ENCODE data around the gene DIO3.
"Not testable (repeated sequence)": the region's sequence is repeated elsewhere in the genome, so short reads cannot be mapped to it uniquely, and the experiment has no call there.

The DIO3 gene

GRCh38 chr14:101559624-101560533, 1.4 kb upstream of the DIO3 start:
- no peak for DNase-seq

DNA sequence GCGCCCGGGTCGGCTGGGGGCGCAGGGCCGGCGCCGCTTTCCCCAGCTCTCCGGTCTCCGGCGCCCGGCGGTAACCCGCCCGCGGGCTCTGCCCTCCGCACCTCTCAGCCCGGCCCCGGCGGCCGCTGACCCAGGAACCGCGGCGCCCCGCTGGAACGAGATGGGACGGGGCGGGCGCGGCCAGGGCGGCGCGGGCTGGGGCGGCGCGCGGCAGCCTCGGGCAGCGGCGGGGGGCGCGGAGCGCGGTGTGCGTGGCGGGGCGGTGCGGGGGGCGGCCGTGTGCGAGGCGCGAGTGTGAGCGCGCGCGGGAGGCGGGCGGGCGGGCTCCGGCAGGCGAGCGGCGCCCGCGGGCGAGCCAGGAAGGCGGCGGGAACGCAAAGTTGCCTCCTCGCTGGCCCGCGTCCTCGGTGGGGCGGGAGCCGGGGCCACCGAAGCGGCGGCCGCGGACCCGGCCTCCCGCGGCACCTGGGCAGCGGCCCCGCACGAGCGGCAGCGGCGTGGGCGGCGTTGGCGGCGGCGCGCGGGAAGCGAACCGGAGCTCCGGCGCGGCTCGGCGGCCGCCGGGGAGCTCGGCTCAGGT, 671 bp upstream of the DIO3 start:
- no peak for DNase-seq

- DNase-seq: no peak
Measured at GRCh38 chr14:101561897-101562490, 699 bp downstream of the DIO3 start.

- DNase-seq: no peak
Measured at GRCh38 chr14:101562659-101563351, 1.5 kb downstream of the DIO3 start.

DNA sequence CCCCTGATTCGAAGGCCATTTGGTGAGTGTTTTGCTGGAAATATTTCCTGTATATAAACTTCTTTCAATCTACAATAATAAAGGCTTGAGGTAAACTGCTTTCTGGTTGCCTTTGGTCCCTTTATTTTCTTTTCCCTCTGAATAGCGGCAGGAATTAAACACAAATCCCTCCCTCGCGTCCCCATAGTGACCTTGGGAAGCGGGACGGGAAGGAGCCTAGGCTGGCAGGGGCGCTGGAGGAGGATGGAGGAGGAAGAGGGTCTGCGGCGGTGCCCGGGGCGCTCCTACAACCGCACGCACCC, 2.0 kb downstream of the DIO3 start:
- no peak for DNase-seq

GRCh38 chr14:101563654-101564443, 2.6 kb downstream of the DIO3 start:
- DNase-seq: no peak

DNA sequence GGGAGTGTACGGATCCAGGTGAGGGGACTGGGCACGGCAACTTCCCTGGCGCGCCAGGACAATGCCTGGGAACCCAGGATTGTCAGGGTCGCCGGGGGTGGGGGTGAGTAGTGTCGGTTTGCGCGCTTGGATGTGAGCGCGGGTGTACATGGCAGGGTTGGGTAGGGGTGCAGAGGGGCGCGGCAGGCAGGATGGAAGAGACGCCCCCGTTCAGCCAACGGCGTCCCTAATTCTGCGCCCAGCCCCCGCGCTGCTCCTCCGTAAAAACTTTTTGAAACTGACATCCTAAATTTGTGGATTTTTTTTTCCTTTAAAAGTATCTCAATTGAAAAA, 3.1 kb downstream of the DIO3 start:
- DNase-seq: no peak

- no peak for DNase-seq
Measured at GRCh38 chr14:101564819-101565698, 3.8 kb downstream of the DIO3 start.

GRCh38 chr14:101567252-101567651, 6.0 kb downstream of the DIO3 start:
- DNase-seq: no peak

- DNase-seq: no peak
Measured at GRCh38 chr14:101571004-101571403, 9.7 kb downstream of the DIO3 start.

DNA sequence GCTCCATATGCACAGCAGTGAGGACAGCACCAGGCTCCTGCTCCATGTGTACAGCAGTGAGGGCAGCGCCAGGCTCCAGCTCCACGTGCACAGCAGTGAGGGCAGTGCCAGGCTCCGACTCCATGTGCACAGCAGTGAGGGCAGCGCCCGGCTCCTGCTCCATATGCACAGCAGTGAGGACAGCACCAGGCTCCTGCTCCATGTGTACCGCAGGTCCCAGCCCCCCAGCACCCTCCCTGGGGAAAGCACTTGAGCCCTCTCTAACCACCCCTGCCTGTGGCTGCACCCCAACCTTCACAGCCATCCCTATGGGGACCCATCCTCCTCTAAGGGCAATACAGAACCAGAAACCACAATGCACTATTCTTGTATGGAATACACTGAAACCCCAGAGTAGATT, 11.2 kb downstream of the DIO3 start:
- DNase-seq: not testable (repeated sequence)

- DNase-seq: no peak
Measured at GRCh38 chr14:101573289-101573688, 12.0 kb downstream of the DIO3 start.

DNA sequence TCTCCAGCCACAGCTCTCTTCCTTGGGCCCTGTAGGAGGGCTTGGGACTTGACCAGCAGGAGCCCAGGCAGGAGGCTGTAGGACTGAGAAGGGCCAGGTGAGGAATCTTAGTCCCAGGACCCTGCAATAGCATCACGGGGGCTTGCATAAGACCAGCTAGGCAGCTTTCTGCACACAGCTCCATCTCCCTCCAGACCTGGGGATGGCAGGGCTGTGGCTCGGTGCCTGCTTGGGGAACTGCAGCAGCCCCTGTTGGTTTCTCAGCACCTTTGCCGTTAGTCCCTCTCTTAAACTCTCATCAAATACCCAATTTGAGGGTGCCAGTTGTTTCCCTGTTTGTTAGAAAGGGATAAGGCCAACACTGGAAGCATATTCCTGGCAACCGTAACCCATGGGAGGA, 14.3 kb downstream of the DIO3 start:
- DNase-seq: no peak

DNA sequence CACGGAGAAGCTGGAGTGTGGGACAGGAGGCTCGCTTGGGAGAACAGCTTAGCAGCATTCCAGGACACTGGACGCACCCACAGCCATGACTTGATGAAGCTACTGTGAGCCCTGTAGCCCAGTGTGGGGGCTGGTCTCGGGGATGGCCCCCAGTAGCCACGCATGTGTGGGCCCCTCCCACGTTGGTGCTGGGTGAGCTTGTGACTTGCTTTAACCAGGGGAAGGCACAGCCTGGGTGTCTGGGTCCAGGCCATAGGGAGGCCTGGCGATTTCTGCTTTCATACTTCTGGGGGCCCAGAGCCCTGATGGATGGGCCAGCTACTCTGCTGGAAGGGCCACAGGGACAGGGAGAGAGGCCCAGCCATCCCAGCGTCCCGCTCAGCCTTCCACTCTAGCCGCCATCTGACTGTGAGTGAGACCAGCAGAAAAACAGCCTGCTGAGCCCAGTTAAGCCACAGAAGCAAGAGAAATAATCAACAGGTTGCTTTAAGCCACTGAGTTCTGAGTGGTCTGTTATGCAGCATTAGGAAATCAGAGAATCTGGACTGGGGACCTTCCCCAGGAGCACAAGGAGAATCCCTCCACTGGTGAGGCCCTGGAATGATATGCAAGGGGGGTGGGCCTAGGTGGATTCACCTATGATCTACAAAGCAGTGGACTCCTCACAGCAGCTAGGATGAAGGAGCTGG, 16.1 kb downstream of the DIO3 start:
- DNase-seq: no peak

GRCh38 chr14:101578489-101578888, 17.2 kb downstream of the DIO3 start:
- no peak for DNase-seq

DNA sequence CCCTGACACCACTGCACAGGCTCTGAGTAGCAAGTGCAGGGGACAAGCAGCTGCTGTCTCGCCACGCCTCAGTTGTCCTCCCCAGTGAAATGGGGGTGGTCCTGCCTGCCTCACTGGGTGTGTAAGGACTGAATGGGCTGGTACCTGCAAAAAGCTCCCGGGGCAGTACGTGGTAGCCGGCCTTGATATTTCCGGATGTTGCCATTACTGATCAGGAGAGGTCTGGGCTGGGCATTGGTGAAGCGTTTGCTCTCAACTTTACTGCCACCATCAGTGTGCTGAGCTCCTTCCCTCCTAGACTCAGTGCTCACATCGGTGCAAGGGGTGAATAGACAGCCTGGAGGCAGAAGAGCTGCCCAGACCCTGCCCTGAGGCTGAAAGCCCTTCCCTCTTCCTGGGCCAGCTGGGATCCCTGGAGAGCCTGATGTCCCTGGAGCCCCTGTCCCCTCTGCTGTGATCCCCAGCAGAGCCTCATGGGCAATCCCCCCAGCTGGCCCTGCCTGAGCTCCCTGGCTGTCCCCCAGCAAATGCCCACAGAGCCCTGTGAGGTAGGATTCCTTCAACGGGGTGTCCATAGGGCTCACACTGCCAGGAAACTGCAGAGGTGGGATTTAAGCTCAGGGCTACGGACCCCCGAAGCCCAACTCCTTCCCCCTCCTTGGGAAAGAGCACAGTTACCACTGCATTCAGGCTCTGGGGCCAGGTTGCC, 18.2 kb downstream of the DIO3 start:
- DNase-seq: no peak

DNA sequence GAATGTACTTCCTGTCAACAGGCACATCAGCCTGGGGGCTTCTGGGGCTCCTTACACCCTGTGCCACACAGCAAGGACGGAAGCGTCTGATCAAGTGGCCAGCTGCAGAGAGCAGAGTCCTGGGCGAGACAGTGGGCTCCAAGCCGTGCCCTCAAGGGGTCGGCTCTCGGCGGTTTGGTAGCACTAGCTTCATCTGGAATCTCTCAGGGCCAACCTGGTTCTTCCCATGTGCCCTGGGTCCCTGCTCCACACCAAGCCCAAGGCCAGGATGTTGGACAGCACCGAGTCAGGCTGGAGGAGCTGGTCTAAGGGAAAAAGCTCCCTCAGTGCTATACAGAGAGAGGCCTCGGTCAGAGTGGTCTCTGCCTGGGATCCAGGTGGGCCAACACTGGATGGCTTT, 20.5 kb downstream of the DIO3 start:
- no peak for DNase-seq

GRCh38 chr14:101582294-101582693, 21.0 kb downstream of the DIO3 start:
- DNase-seq: no peak

DNA sequence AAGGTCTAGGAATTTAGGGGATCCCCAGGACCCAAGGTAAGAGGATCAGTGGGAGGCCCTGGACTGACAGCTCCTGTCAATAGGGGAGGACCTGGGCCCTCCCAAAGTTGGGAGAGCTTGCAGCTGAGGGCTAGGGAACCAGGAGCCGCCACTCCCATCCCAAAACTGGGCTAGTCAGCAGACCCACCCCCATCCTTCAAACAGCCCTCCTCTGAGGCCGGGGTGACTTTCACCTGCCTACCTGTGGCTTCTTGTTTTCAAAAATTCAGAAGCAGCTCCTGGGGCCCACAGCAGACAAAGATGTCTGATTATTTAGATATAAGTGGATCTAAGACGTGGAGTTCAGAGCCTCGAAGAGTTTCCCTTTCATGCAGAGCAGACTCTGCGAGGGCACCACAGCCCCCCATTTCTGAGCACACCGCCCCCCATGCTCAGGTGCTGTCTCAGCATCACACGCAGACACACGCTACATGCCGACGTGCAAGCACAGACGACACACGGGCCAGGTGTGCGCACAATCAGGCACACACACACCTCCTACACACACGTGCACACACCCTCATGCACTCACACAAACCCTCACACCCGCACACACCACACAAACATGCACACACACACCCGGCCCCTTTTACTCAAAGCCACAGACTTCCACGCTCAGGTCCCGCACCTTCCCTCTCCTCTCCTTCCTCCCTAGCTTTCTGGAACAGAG, 21.9 kb downstream of the DIO3 start:
- no peak for DNase-seq

DNA sequence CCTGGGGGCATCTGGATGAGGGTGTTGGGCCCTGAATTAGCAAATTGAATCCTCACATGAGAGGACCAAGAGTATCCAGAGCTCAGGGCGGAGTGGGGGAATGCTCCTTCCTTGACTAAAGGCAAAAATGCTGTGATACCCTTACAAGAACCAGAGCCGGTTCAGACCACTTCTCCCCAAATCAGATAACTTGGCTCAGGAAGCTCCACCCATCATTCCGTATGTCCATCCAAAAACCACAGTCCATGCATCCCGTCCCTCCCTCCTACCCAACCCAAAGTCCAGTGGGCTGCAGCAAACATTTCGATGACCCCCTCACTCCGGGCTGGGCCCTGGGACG, 22.4 kb downstream of the DIO3 start:
- no peak for DNase-seq
